ENCODE data around the gene MYDGF. TPM values are rescaled to one million over a fixed set of nuclear protein-coding genes. Genes with fewer than 3 reads are reported as not detected.

Gene MYDGF
- total RNA-seq, 6 experiments from 2014 or later: 266 to 322 (median 283) TPM

DNA sequence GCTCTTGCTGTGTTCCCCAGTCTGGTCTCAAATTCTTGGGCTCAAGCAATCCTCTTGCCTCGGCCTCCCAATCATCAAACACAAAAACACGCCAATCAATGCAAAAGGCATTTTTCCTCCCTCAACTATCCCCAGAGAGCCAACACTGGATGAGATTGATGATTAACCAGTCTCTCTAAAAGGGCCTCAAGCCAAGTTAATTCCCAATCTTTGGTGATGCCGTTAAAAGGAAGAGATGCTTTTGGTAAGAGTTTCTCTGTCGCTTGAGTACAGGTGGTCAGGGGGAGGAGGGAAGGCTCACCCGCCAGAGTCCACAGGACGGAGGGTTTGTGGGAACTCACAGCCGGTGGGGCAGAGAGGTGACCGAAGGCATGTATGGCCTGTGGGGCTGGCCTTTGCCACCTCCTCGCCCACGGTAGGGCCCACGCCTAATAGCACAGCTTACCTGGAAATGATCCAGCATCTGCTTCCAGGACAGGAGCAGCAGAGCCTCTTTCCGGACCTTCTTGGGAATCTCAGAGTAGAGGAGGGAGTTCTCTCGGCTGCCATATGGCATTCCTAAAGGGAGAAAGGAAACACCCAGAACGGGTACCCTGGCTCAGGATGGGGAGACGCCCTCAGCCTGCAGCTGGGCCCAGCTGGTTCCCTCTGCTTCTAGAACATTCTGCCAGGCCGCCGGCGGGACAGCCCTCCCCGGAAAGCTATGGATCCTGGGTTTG is 35.4 kb upstream of the MYDGF start:
- Mint-ChIP-seq H3K9me3 (no peaks in the 10 kb centered on the region), H3K36me3 (ENCODE audit: low read depth) (peaks cover 31% of the 10 kb centered on the region), H3K4me1 (ENCODE audit: low read depth) (peaks cover 28% of the 10 kb centered on the region), H3K27me3 (ENCODE audit: insufficient read depth) (peaks cover 2% of the 10 kb centered on the region), H3K4me3 (no peak overlapping the region), H3K27ac (no peak overlapping the region)
- TF ChIP-seq, protein P1, sequence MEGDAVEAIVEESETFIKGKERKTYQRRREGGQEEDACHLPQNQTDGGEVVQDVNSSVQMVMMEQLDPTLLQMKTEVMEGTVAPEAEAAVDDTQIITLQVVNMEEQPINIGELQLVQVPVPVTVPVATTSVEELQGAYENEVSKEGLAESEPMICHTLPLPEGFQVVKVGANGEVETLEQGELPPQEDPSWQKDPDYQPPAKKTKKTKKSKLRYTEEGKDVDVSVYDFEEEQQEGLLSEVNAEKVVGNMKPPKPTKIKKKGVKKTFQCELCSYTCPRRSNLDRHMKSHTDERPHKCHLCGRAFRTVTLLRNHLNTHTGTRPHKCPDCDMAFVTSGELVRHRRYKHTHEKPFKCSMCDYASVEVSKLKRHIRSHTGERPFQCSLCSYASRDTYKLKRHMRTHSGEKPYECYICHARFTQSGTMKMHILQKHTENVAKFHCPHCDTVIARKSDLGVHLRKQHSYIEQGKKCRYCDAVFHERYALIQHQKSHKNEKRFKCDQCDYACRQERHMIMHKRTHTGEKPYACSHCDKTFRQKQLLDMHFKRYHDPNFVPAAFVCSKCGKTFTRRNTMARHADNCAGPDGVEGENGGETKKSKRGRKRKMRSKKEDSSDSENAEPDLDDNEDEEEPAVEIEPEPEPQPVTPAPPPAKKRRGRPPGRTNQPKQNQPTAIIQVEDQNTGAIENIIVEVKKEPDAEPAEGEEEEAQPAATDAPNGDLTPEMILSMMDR (IDR thresholded peaks at IDR 0.05): no peak
- DNase-seq: no peak

GRCh38 chr19:4704317-4704673 is 34.2 kb upstream of the MYDGF start:
- H3K27me3 Mint-ChIP-seq (ENCODE audit: insufficient read depth): peaks cover 2% of the 10 kb centered on the region
- H3K4me1 Mint-ChIP-seq (ENCODE audit: low read depth): peaks cover 23% of the 10 kb centered on the region
- TF ChIP-seq, protein P1 (IDR thresholded peaks at IDR 0.05): no peak
- no peak overlapping the region for H3K4me3 Mint-ChIP-seq
- H3K36me3 Mint-ChIP-seq (ENCODE audit: low read depth): peaks cover 30% of the 10 kb centered on the region
- no peaks in the 10 kb centered on the region for H3K9me3 Mint-ChIP-seq
- H3K27ac Mint-ChIP-seq: no peak overlapping the region
- DNase-seq: no peak

DNA sequence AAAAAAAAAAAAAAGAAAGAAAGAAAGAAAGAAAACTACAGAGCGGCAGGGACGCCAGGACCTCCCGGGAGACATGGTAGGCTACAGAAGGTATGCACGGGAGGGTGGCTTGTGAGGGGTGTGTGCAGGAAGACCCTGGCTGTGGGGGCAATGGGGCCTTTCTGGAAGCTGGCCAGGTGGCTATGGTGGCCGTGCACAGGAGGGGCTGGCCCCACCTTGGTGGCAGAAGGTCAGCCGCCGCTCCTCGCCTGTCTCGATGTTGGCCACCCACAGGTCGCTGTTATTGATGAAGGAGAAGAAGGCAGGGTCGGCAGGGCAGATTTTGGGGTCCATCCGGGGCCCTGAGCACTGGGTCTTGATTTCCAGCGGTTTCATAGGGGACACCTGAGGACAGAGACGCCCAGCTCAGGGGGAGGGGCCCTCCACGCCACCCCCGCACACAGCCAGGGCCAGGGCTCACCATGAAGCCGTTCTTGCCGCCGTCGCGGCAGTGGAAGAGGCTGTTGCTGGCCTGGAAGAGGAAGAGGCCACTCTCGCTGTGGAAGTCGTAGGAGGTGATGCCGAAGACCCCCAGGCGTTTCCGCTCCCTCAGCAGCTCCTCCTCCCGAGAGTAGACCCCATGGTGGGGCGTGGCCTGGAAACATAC is 33.7 kb upstream of the MYDGF start:
- TF ChIP-seq, protein P1 (IDR thresholded peaks at IDR 0.05): no peak
- H3K4me3 Mint-ChIP-seq: no peak overlapping the region
- peaks cover 18% of the 10 kb centered on the region for H3K4me1 Mint-ChIP-seq (ENCODE audit: low read depth)
- no peaks in the 10 kb centered on the region for H3K9me3 Mint-ChIP-seq
- H3K36me3 Mint-ChIP-seq (ENCODE audit: low read depth): peaks cover 26% of the 10 kb centered on the region
- peaks cover 2% of the 10 kb centered on the region; the same call in 1 of the 2 replicates for H3K27me3 Mint-ChIP-seq (ENCODE audit: insufficient read depth)
- no peak for DNase-seq
- H3K27ac Mint-ChIP-seq: no peak overlapping the region

DNA sequence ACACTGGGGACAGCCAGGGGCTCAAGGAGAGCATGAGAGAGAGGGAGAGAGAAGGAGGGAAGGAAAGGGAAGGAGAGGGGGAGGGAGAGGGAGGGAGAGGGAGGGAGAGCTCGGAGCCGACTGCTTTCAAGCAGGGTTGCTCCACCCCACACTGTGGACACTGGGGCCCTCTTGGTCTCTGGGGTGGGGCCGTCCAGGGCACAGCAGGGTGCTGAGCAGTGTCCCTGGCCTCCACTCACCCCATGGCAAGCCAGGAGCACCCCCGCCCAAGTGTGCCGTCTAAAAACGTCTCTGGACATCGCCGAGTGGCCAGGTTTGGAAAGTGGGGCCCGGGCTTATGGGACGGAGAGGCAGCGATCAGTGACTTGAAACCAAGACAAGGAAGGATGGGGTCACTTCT is 32.6 kb upstream of the MYDGF start:
- peaks cover 10% of the 10 kb centered on the region for H3K4me1 Mint-ChIP-seq (ENCODE audit: low read depth)
- peaks cover 27% of the 10 kb centered on the region for H3K36me3 Mint-ChIP-seq (ENCODE audit: low read depth)
- no peak overlapping the region for H3K27ac Mint-ChIP-seq
- no peak for DNase-seq
- no peaks in the 10 kb centered on the region for H3K27me3 Mint-ChIP-seq (ENCODE audit: insufficient read depth)
- H3K4me3 Mint-ChIP-seq: no peak overlapping the region
- TF ChIP-seq, protein P1 (IDR thresholded peaks at IDR 0.05): no peak
- H3K9me3 Mint-ChIP-seq: no peaks in the 10 kb centered on the region

- DNase-seq: no peak
- no peaks in the 10 kb centered on the region for H3K9me3 Mint-ChIP-seq
These were observed 31.4 kb upstream of the MYDGF start for GRCh38 chr19:4701557-4701956.

More at GRCh38 chr19:4701557-4701956, 31.4 kb upstream of the MYDGF start:
- peaks cover 14% of the 10 kb centered on the region for H3K4me1 Mint-ChIP-seq (ENCODE audit: low read depth)
- no peak overlapping the region for H3K27ac Mint-ChIP-seq
- no peaks in the 10 kb centered on the region for H3K27me3 Mint-ChIP-seq (ENCODE audit: insufficient read depth)
- peaks cover 39% of the 10 kb centered on the region for H3K36me3 Mint-ChIP-seq (ENCODE audit: low read depth)
- TF ChIP-seq, protein P1 (IDR thresholded peaks at IDR 0.05): no peak
- no peak overlapping the region for H3K4me3 Mint-ChIP-seq

Measured in HFFc6 (cell line).